Testis (tissue), 2 donors: Measurements from ENCODE around the gene SUCLG2.

Experiments
- POLR2A ChIP-seq: fragments of 450-650 bp; IDR thresholded peaks from one replicate; pipeline ENCODE4 v1.6.1; 2017; ENCODE audit warnings: antibody characterized with exemption, mild to moderate bottlenecking, moderate library complexity
- TF ChIP-seq, protein P1 (sequence below), 3 experiments: fragments of 450-650 bp in 2 of 3; fragments of 200-600 bp in 1 of 3; sonication (generic) in 1 of 3; IDR thresholded peaks; one replicate each; pipeline ENCODE4 v1.5.1; 2016 to 2019; ENCODE audit warnings: antibody characterized with exemption in 3 of 3, mild to moderate bottlenecking in 2 of 3, moderate library complexity in 1 of 3

DNA sequence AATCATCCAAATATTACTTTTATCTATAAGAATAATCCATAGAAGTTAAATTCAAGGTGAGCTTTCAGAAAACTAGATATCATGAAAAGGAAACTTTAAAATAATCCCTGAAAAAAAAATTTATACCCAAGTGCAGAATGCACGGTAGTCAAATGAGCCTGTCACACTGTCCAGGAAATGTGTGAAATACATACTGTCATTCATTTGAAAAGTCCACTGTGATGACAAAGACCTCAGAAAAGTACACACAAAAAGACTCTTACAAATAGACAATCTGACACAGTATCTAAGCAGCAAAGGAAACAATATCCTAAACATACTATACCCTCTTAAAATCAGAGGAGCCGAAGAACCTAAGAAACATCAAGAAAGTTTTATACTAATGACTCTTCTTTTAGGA, 29.7 kb downstream of the SUCLG2 start:
- no peak for TF ChIP-seq POLR2A
- TF ChIP-seq, protein P1, sequence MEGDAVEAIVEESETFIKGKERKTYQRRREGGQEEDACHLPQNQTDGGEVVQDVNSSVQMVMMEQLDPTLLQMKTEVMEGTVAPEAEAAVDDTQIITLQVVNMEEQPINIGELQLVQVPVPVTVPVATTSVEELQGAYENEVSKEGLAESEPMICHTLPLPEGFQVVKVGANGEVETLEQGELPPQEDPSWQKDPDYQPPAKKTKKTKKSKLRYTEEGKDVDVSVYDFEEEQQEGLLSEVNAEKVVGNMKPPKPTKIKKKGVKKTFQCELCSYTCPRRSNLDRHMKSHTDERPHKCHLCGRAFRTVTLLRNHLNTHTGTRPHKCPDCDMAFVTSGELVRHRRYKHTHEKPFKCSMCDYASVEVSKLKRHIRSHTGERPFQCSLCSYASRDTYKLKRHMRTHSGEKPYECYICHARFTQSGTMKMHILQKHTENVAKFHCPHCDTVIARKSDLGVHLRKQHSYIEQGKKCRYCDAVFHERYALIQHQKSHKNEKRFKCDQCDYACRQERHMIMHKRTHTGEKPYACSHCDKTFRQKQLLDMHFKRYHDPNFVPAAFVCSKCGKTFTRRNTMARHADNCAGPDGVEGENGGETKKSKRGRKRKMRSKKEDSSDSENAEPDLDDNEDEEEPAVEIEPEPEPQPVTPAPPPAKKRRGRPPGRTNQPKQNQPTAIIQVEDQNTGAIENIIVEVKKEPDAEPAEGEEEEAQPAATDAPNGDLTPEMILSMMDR (IDR thresholded peaks at IDR 0.05), result no peak
